NCI-H82 (cell line): ENCODE data around the gene GAS7.
A peak's percentile ranks its signal among the peaks of the same experiment; 100 is the strongest.

Source experiments
- DNase-seq: peaks from one replicate; lab custom pipeline; 2025; lab: John Stamatoyannopoulos, UW

GAS7 gene

GRCh38 chr17:9916108-9916507 lies 282.3 kb downstream of the GAS7 start:
- no peak for DNase-seq

GRCh38 chr17:9913476-9913875 lies 284.9 kb downstream of the GAS7 start:
- no peak for DNase-seq

- DNase-seq: no peak
Observed at GRCh38 chr17:9912121-9913099, 286.0 kb downstream of the GAS7 start.

- no peak for DNase-seq
Observed at GRCh38 chr17:9911089-9911488, 287.3 kb downstream of the GAS7 start.

- DNase-seq: no peak
Observed at GRCh38 chr17:9908649-9909042, 289.8 kb downstream of the GAS7 start.

- peak; percentile 53 for DNase-seq
Observed at GRCh38 chr17:9907883-9908648, 290.3 kb downstream of the GAS7 start.

GRCh38 chr17:9907131-9907530 lies 291.3 kb downstream of the GAS7 start:
- DNase-seq: no peak

GRCh38 chr17:9906616-9907015 lies 291.8 kb downstream of the GAS7 start:
- DNase-seq: no peak

GRCh38 chr17:9905902-9906301 lies 292.5 kb downstream of the GAS7 start:
- DNase-seq: peak; percentile 66

GRCh38 chr17:9905078-9905415 lies 293.4 kb downstream of the GAS7 start, which contains the start of gene RCVRN:
RCVRN (minus strand) TSS chr17:9905271; CDS start chr17:9905180, 91 bp downstream.
- DNase-seq: no peak

GRCh38 chr17:9904277-9905077 lies 293.9 kb downstream of the GAS7 start:
- no peak for DNase-seq

GRCh38 chr17:9902120-9902519 lies 296.3 kb downstream of the GAS7 start:
- peak; percentile 32 for DNase-seq

- no peak for DNase-seq
Observed at GRCh38 chr17:9900784-9901183, 297.6 kb downstream of the GAS7 start.

- peak; percentile 89 for DNase-seq
Observed at GRCh38 chr17:9900044-9900594, 298.3 kb downstream of the GAS7 start.

GRCh38 chr17:9899280-9900043 lies 298.9 kb downstream of the GAS7 start:
- DNase-seq: no peak

- DNase-seq: no peak
Observed at GRCh38 chr17:9898812-9899211, 299.6 kb downstream of the GAS7 start.

GRCh38 chr17:9897372-9897968 lies 300.9 kb downstream of the GAS7 start:
- DNase-seq: peak; percentile 90

- DNase-seq: no peak
Observed at GRCh38 chr17:9895923-9896322, 302.5 kb downstream of the GAS7 start.

- DNase-seq: no peak
Observed at GRCh38 chr17:9894231-9894630, 304.2 kb downstream of the GAS7 start.

- no peak for DNase-seq
Observed at GRCh38 chr17:9893411-9894012, 304.9 kb downstream of the GAS7 start.
